Pons (tissue), 1 donor: ENCODE measurements around the gene IL17RA.
A peak's percentile ranks its signal among the peaks of the same experiment; 100 is the strongest.

Source experiments
- DNase-seq: peaks from one replicate; pipeline ENCODE4 v3.0.0-alpha.2; 2016; ENCODE audit warnings: low spot score

Gene IL17RA

GRCh38 chr22:17106161-17106784 is 21.5 kb downstream of the IL17RA start:
- no peak for DNase-seq

- peak; percentile 84 for DNase-seq
Measured at GRCh38 chr22:17106785-17107546, 22.2 kb downstream of the IL17RA start.

GRCh38 chr22:17107547-17107810 is 22.7 kb downstream of the IL17RA start:
- no peak for DNase-seq

GRCh38 chr22:17108256-17109112 is 23.7 kb downstream of the IL17RA start:
- DNase-seq = no peak

GRCh38 chr22:17109113-17109865 is 24.5 kb downstream of the IL17RA start:
- DNase-seq = no peak

GRCh38 chr22:17109976-17110375 is 25.2 kb downstream of the IL17RA start:
- no peak for DNase-seq

GRCh38 chr22:17110791-17111550 is 26.2 kb downstream of the IL17RA start:
- DNase-seq = no peak

GRCh38 chr22:17112491-17113042 is 27.8 kb downstream of the IL17RA start:
- no peak for DNase-seq

- DNase-seq = no peak
Measured at GRCh38 chr22:17113600-17113999, 28.8 kb downstream of the IL17RA start.

GRCh38 chr22:17114173-17114897 is 29.5 kb downstream of the IL17RA start:
- DNase-seq = no peak

GRCh38 chr22:17114898-17115235 is 30.1 kb downstream of the IL17RA start:
- DNase-seq = no peak

- DNase-seq = peak; percentile 34
Measured at GRCh38 chr22:17115236-17115635, 30.4 kb downstream of the IL17RA start.

GRCh38 chr22:17115945-17116565 is 31.3 kb downstream of the IL17RA start:
- peak; percentile 41 for DNase-seq

- DNase-seq = no peak
Measured at GRCh38 chr22:17116572-17117330, 32.0 kb downstream of the IL17RA start.

- no peak for DNase-seq
Measured at GRCh38 chr22:17117400-17117799, 32.6 kb downstream of the IL17RA start.

GRCh38 chr22:17117890-17118289 is 33.1 kb downstream of the IL17RA start:
- DNase-seq = peak; percentile 49

- DNase-seq = no peak
Measured at GRCh38 chr22:17118342-17118741, 33.5 kb downstream of the IL17RA start.

GRCh38 chr22:17119481-17120202 is 34.8 kb downstream of the IL17RA start:
- no peak for DNase-seq

GRCh38 chr22:17120281-17120680 is 35.5 kb downstream of the IL17RA start:
- no peak for DNase-seq
